ENCODE measurements around the gene HK2.
A peak's percentile ranks its signal among the peaks of the same experiment; 100 is the strongest.

HK2 gene

GRCh38 chr2:74857215-74857614 lies 23.3 kb downstream of the HK2 start:
- no peak for DNase-seq (ENCODE audit: low spot score)

- DNase-seq (ENCODE audit: low spot score): no peak
These were observed 23.8 kb downstream of the HK2 start for GRCh38 chr2:74857725-74858124.

GRCh38 chr2:74858281-74858680 lies 24.4 kb downstream of the HK2 start:
- no peak for DNase-seq (ENCODE audit: low spot score)

- no peak for DNase-seq (ENCODE audit: low spot score)
These were observed 26.2 kb downstream of the HK2 start for GRCh38 chr2:74860079-74860478.

- DNase-seq (ENCODE audit: low spot score): no peak
These were observed 26.6 kb downstream of the HK2 start for GRCh38 chr2:74860521-74860920.

- DNase-seq (ENCODE audit: low spot score): no peak
These were observed 27.6 kb downstream of the HK2 start for GRCh38 chr2:74861531-74861930.

- no peak for DNase-seq (ENCODE audit: low spot score)
These were observed 28.4 kb downstream of the HK2 start for GRCh38 chr2:74862020-74862964.

- DNase-seq (ENCODE audit: low spot score): no peak
These were observed 29.9 kb downstream of the HK2 start for GRCh38 chr2:74863802-74864248.

GRCh38 chr2:74864728-74865722 lies 31.1 kb downstream of the HK2 start:
- peak; percentile 89 for DNase-seq (ENCODE audit: low spot score)

- DNase-seq (ENCODE audit: low spot score): no peak
These were observed 32.1 kb downstream of the HK2 start for GRCh38 chr2:74865770-74866674.

- peak; percentile 84 for DNase-seq (ENCODE audit: low spot score)
These were observed 34.1 kb downstream of the HK2 start for GRCh38 chr2:74867841-74868658.

- no peak for DNase-seq (ENCODE audit: low spot score)
These were observed 35.6 kb downstream of the HK2 start for GRCh38 chr2:74869517-74869916.

GRCh38 chr2:74870951-74871350 lies 37.0 kb downstream of the HK2 start:
- no peak for DNase-seq (ENCODE audit: low spot score)

- no peak for DNase-seq (ENCODE audit: low spot score)
These were observed 37.5 kb downstream of the HK2 start for GRCh38 chr2:74871414-74871813.

- no peak for DNase-seq (ENCODE audit: low spot score)
These were observed 38.5 kb downstream of the HK2 start for GRCh38 chr2:74872389-74872836.

GRCh38 chr2:74873012-74873665 lies 39.2 kb downstream of the HK2 start:
- DNase-seq (ENCODE audit: low spot score): no peak

GRCh38 chr2:74873678-74874640 lies 40.0 kb downstream of the HK2 start:
- no peak for DNase-seq (ENCODE audit: low spot score)

GRCh38 chr2:74876081-74876886 lies 42.4 kb downstream of the HK2 start:
- DNase-seq (ENCODE audit: low spot score): peak; percentile 70
